DMS114 treated with DMSO at 0.1 percent for 48 hours (cell line): ENCODE data around the gene PPP1R26.
"Not testable (repeated sequence)": the region's sequence is repeated elsewhere in the genome, so short reads cannot be mapped to it uniquely, and the experiment has no call there.

Source experiments
- DNase-seq: peaks from one replicate; lab custom pipeline; 2025; ENCODE audit not compliant: unreplicated experiment; lab: John Stamatoyannopoulos, UW

The PPP1R26 gene

GRCh38 chr9:135503371-135504261, 24.0 kb downstream of the PPP1R26 start:
- DNase-seq, result no peak

- DNase-seq, result peak; percentile 18
These were observed 25.0 kb downstream of the PPP1R26 start for GRCh38 chr9:135504262-135505243.

GRCh38 chr9:135505406-135506187, 26.0 kb downstream of the PPP1R26 start:
- no peak for DNase-seq

- no peak for DNase-seq
These were observed 26.9 kb downstream of the PPP1R26 start for GRCh38 chr9:135506327-135507103.

GRCh38 chr9:135507104-135508035, 27.8 kb downstream of the PPP1R26 start:
- no peak for DNase-seq

- no peak for DNase-seq
These were observed 28.7 kb downstream of the PPP1R26 start for GRCh38 chr9:135508211-135508820.

- DNase-seq, result no peak
These were observed 29.9 kb downstream of the PPP1R26 start for GRCh38 chr9:135509458-135509857.

- DNase-seq, result no peak
These were observed 32.6 kb downstream of the PPP1R26 start for GRCh38 chr9:135512241-135512603.

GRCh38 chr9:135512904-135513303, 33.3 kb downstream of the PPP1R26 start:
- DNase-seq, result no peak

GRCh38 chr9:135513351-135513846, 33.8 kb downstream of the PPP1R26 start:
- no peak for DNase-seq

- not testable (repeated sequence) for DNase-seq
These were observed 34.3 kb downstream of the PPP1R26 start for GRCh38 chr9:135513906-135514305.

GRCh38 chr9:135514342-135515082, 34.9 kb downstream of the PPP1R26 start:
- DNase-seq, result no peak

GRCh38 chr9:135515083-135515951, 35.7 kb downstream of the PPP1R26 start:
- no peak for DNase-seq

- no peak for DNase-seq
These were observed 36.7 kb downstream of the PPP1R26 start for GRCh38 chr9:135516132-135516860.

- no peak for DNase-seq
These were observed 37.8 kb downstream of the PPP1R26 start for GRCh38 chr9:135517407-135517822.
